Effector memory CD4-positive, alpha-beta T cell (primary cell): Measurements from ENCODE around the gene CCDC51.

Experiments used
- DNase-seq, 3 donors: peaks; one replicate each; pipeline ENCODE4 v3.0.0-alpha.2; 2020
- H3K27ac ChIP-seq: 2 replicates; pipeline ENCODE4 v1.7.0; 2013; ENCODE audit warnings: mild to moderate bottlenecking, low read length, moderate library complexity; ENCODE audit not compliant: insufficient read depth, poor library complexity, severe bottlenecking
- H3K27me3 ChIP-seq: replicated peaks from 2 replicates; pipeline ENCODE4 v1.7.0; 2013; ENCODE audit warnings: mild to moderate bottlenecking, low read length; ENCODE audit not compliant: insufficient read depth, control insufficient read depth, poor library complexity, severe bottlenecking
- H3K36me3 ChIP-seq: 2 replicates; pipeline ENCODE4 v1.7.0; 2013; ENCODE audit warnings: mild to moderate bottlenecking, low read length, moderate library complexity; ENCODE audit not compliant: control insufficient read depth, insufficient read depth
- H3K4me1 ChIP-seq: 2 replicates; pipeline ENCODE4 v1.7.0; 2013; ENCODE audit warnings: low read length, mild to moderate bottlenecking; ENCODE audit not compliant: control insufficient read depth, insufficient read depth, poor library complexity, severe bottlenecking
- H3K4me3 ChIP-seq: 2 replicates; pipeline ENCODE4 v1.7.0; 2013; ENCODE audit warnings: low read length, low read depth, mild to moderate bottlenecking; ENCODE audit not compliant: insufficient read depth, poor library complexity, severe bottlenecking
- H3K9me3 ChIP-seq: 2 replicates; pipeline ENCODE4 v1.7.0; 2013; ENCODE audit warnings: mild to moderate bottlenecking, low read length, moderate library complexity; ENCODE audit not compliant: control insufficient read depth

Gene CCDC51

GRCh38 chr3:48429317-48429959 is 10.5 kb downstream of the CCDC51 start:
- Histone ChIP-seq H3K4me1 (peaks cover 9% of the 10 kb centered on the region), H3K27me3 (no peaks in the 10 kb centered on the region), H3K4me3 (peak overlapping the region; percentile 62)

GRCh38 chr3:48428572-48429316 is 11.2 kb downstream of the CCDC51 start:
- Histone ChIP-seq H3K27ac (no peak overlapping the region), H3K4me1 (peaks cover 9% of the 10 kb centered on the region)

More at GRCh38 chr3:48429317-48429959, 10.5 kb downstream of the CCDC51 start:
- peak; percentile 61 to 68 (median 62) for DNase-seq
- Histone ChIP-seq H3K9me3 (no peaks in the 10 kb centered on the region), H3K36me3 (no peaks in the 10 kb centered on the region), H3K27ac (no peak overlapping the region)

GRCh38 chr3:48428088-48428571 is 11.8 kb downstream of the CCDC51 start:
- H3K4me3 ChIP-seq, result no peak overlapping the region
- no peaks in the 10 kb centered on the region for H3K9me3 ChIP-seq
- no peak for DNase-seq
- no peak overlapping the region for H3K27ac ChIP-seq
- no peaks in the 10 kb centered on the region for H3K36me3 ChIP-seq
- no peaks in the 10 kb centered on the region for H3K27me3 ChIP-seq
- H3K4me1 ChIP-seq, result peaks cover 9% of the 10 kb centered on the region

More at GRCh38 chr3:48428572-48429316, 11.2 kb downstream of the CCDC51 start:
- Histone ChIP-seq H3K36me3 (no peaks in the 10 kb centered on the region), H3K9me3 (no peaks in the 10 kb centered on the region), H3K4me3 (peak overlapping the region; percentile 62), H3K27me3 (no peaks in the 10 kb centered on the region)
- no peak for DNase-seq

GRCh38 chr3:48427630-48427962 is 12.3 kb downstream of the CCDC51 start:
- no peaks in the 10 kb centered on the region for H3K36me3 ChIP-seq
- DNase-seq, result no peak
- H3K4me1 ChIP-seq, result peaks cover 9% of the 10 kb centered on the region
- H3K4me3 ChIP-seq, result no peak overlapping the region
- H3K27ac ChIP-seq, result no peak overlapping the region
- H3K9me3 ChIP-seq, result no peaks in the 10 kb centered on the region
- H3K27me3 ChIP-seq, result no peaks in the 10 kb centered on the region

GRCh38 chr3:48426944-48427629 is 12.8 kb downstream of the CCDC51 start:
- no peak for DNase-seq

GRCh38 chr3:48426401-48426909 is 13.5 kb downstream of the CCDC51 start:
- no peak for DNase-seq
- Histone ChIP-seq H3K27me3 (no peaks in the 10 kb centered on the region), H3K36me3 (no peaks in the 10 kb centered on the region), H3K9me3 (no peaks in the 10 kb centered on the region), H3K27ac (no peak overlapping the region), H3K4me1 (peaks cover 9% of the 10 kb centered on the region), H3K4me3 (no peak overlapping the region)

More at GRCh38 chr3:48426944-48427629, 12.8 kb downstream of the CCDC51 start:
- Histone ChIP-seq H3K9me3 (no peaks in the 10 kb centered on the region), H3K36me3 (no peaks in the 10 kb centered on the region), H3K27me3 (no peaks in the 10 kb centered on the region), H3K27ac (no peak overlapping the region), H3K4me1 (peaks cover 9% of the 10 kb centered on the region), H3K4me3 (no peak overlapping the region)

- Histone ChIP-seq H3K4me3 (no peak overlapping the region), H3K9me3 (no peaks in the 10 kb centered on the region), H3K4me1 (peaks cover 9% of the 10 kb centered on the region), H3K27me3 (no peaks in the 10 kb centered on the region), H3K36me3 (no peaks in the 10 kb centered on the region), H3K27ac (no peak overlapping the region)
- DNase-seq, result no peak
These were observed 14.6 kb downstream of the CCDC51 start for GRCh38 chr3:48425281-48425812.

GRCh38 chr3:48423883-48424695 is 15.8 kb downstream of the CCDC51 start:
- H3K4me1 ChIP-seq, result peaks cover 4% of the 10 kb centered on the region
- no peak overlapping the region for H3K4me3 ChIP-seq
- DNase-seq, result no peak
- no peaks in the 10 kb centered on the region for H3K36me3 ChIP-seq
- no peak overlapping the region for H3K27ac ChIP-seq
- no peaks in the 10 kb centered on the region for H3K27me3 ChIP-seq
- no peaks in the 10 kb centered on the region for H3K9me3 ChIP-seq

- H3K4me1 ChIP-seq, result peaks cover 2% of the 10 kb centered on the region
- H3K4me3 ChIP-seq, result no peak overlapping the region
- H3K27me3 ChIP-seq, result no peaks in the 10 kb centered on the region
- H3K9me3 ChIP-seq, result no peaks in the 10 kb centered on the region
- no peak for DNase-seq
- H3K36me3 ChIP-seq, result no peaks in the 10 kb centered on the region
- H3K27ac ChIP-seq, result no peak overlapping the region
These were observed 16.6 kb downstream of the CCDC51 start for GRCh38 chr3:48423241-48423882.
